GM13976 (cell line): ENCODE data around the gene LYPD3.

ENCODE experiments used
- DNase-seq: peaks from one replicate; pipeline ENCODE4 v3.0.0; 2012; ENCODE audit warnings: low spot score
- in situ Hi-C: fragments of 300-500 bp; cut with MboI; formaldehyde crosslinking; loops from one replicate; pipeline ENCODE4 v1.12.0; 2022; ENCODE audit warnings: low sequenced_read_pairs, mixed read lengths, inconsistent platforms; ENCODE audit not compliant: unreplicated experiment
- TF ChIP-seq, protein P1 (sequence below): IDR thresholded peaks from 2 replicates; pipeline ENCODE4 v1.5.1; 2012; ENCODE audit warnings: borderline replicate concordance, mild to moderate bottlenecking; ENCODE audit not compliant: insufficient read depth; ENCODE audit errors: extremely low read depth, missing control alignments, control extremely low read depth

LYPD3 gene

DNA sequence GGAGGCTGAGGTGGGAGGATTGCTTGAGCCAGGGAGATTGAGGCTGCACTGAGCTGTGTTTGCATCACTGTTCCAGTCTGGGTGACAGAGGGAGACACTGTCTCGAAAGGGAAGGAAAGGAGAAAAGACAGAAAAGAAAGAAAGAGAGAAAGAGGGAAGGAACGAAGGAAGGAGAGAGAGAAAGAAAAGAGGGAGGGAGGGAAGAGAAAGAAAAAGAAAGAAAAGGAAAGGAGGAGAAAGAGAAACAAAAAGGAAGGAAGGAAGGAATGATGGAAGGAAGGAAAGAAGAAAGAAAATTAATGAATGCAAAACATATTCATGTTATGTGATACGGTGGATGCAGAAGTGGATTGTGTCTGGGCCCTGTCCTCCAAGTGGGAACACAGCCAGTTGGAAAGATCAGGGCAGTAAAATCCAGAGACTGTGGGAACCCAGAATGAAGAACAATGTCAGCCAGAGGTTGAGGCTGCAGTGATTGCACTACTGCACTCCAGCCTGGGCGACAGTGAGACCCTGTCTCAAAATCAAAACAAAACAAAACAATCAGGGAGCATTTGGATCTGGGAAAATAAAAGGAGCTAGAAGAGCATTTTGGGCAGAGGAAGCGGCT lies 32.9 kb upstream of the LYPD3 start:
- no peak for DNase-seq
- in situ Hi-C loops = no loop called here
- TF ChIP-seq, protein P1, sequence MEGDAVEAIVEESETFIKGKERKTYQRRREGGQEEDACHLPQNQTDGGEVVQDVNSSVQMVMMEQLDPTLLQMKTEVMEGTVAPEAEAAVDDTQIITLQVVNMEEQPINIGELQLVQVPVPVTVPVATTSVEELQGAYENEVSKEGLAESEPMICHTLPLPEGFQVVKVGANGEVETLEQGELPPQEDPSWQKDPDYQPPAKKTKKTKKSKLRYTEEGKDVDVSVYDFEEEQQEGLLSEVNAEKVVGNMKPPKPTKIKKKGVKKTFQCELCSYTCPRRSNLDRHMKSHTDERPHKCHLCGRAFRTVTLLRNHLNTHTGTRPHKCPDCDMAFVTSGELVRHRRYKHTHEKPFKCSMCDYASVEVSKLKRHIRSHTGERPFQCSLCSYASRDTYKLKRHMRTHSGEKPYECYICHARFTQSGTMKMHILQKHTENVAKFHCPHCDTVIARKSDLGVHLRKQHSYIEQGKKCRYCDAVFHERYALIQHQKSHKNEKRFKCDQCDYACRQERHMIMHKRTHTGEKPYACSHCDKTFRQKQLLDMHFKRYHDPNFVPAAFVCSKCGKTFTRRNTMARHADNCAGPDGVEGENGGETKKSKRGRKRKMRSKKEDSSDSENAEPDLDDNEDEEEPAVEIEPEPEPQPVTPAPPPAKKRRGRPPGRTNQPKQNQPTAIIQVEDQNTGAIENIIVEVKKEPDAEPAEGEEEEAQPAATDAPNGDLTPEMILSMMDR = no peak

DNA sequence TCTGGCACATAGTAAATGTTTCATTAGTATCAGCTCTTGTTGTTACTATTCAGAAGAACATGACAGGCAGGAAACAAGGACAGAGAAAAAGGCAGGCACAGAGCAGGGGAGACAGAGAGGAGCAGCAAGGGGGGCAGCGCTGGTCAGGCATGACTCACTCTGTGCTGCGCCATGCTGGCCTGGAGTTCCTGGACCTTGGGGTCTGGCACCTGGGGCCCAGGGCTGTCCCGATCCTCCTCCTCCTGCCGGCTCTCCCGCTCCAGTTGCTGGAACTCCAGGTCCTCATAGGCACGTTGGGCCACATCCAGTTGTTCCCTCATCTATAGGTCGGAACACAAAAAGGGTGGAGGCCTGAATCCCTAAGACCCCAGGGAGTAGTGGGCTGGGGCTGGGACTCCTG lies 31.6 kb upstream of the LYPD3 start:
- DNase-seq = no peak
- in situ Hi-C loops = no loop called here
- TF ChIP-seq, protein P1 = no peak

DNA sequence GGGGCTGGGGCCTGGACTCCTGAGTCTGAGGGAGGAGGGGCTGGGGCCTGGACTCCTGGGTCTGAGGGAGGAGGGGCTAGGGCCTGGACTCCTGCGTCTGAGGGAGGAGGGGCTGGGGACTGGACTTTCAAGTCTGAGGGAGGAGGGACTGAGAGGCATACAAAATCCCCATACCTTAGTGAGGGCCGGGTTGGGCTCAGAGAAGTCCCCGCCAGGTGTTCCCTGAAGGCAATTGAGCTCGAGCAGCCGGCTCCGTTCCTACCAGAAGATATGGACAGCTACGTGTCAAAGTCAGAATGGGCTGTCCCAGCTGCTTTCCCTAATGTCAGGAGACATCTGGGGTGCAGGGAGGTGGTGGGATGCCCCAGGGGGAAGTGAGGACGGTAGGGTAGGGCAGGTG lies 29.7 kb upstream of the LYPD3 start:
- TF ChIP-seq, protein P1 = no peak
- in situ Hi-C loops = no loop called here
- DNase-seq = no peak

DNA sequence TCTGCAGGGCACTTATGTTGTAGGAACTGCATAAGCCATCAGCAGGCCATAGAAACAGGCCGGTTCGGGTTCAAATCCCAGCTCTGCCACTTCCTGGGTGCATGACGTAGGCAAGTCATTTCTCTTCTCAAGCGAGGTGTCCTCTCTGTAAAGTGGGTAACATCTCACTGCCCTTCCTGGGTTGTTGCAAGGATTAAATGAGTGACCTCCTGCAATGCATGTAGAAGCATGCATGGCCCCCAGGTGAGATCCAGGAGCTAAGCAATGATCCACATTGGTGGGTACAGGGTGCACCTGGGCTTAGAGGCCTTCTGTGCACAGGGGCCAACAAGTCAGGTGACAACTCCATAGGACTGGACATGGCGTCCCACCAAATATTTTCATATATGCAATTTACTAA lies 25.4 kb upstream of the LYPD3 start:
- DNase-seq = no peak
- in situ Hi-C loops = no loop called here

DNA sequence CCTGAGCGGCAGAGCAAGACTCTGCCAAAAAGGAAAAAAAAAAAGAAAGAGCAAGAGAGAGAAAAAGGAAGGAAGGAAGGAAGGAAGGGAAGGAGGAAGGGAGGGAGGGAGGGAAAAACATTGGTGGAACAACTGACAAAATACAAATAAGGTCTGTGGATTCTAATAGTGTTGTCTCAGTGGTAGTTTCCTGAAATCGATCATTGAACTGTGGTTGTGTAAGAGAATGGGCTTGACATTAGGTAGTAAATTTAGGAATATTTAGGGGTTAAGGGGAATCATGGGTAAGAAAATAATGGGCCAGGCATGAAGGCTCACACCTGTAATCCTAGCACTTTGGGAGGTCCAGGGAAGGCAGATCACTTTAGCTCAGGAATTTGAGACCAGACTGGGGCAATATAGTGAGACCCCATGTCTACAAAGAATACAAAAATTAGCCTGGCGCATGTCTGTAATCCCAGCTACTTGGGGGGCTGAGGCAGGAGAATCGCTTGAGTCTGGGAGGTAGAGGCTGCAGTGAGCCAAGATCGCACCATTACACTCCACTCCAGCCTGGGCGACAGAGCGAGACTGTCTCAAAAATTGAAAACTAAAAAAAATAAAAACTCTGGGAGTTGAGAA lies 24.7 kb upstream of the LYPD3 start:
- DNase-seq = no peak
- TF ChIP-seq, protein P1 = no peak
- in situ Hi-C loops = no loop called here

More for the DNA sequence above, 25.4 kb upstream of the LYPD3 start:
- TF ChIP-seq, protein P1 = no peak

DNA sequence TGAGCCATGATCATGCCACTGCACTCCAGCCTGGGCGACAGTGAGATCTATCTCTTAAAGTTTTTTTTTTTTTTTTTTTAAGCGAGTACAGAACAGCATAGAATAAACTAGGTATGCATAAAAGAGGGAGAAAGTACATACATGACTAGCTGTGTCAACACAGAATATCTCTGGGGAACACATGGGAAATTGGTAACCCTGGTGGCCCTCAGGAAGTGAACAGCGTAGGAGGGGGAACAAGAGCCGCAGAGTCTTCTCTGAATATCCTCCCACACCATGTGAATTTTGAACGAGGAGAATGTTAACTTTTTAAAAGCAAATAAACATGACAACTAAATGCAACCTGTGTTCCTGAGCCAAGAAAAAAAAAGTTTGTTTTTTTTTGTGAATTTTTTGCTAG lies 23.9 kb upstream of the LYPD3 start:
- in situ Hi-C loops = no loop called here
- peak; percentile 70 for DNase-seq
- TF ChIP-seq, protein P1 = no peak

DNA sequence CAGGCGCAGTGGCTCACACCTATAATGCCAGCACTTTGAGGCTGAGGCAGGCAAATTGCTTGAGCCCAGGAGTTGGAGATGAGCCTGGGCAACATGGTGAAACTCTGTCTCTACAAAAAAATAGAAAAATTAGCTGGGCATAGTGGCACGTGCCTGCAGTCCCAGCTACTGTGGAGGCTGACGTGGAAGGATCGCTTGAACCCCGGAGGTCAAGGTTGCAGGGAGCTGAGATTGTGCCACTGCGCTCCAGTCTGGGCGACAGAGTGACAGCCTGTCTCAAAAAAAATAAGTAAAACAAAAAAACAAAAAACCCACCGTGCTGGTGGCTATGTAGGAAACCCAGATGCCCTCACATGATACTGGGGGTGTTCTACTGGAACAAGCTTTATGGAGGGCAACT lies 22.8 kb upstream of the LYPD3 start:
- in situ Hi-C loops = no loop called here
- DNase-seq = no peak
- TF ChIP-seq, protein P1 = no peak
